Vagina (tissue), 2 donors: Measurements from ENCODE around the gene GPRASP1. TPM values are rescaled to one million over a fixed set of nuclear protein-coding genes. Genes with fewer than 3 reads are reported as not detected.
A peak's percentile ranks its signal among the peaks of the same experiment; 100 is the strongest.
"Not testable (repeated sequence)": the region's sequence is repeated elsewhere in the genome, so short reads cannot be mapped to it uniquely, and the experiment has no call there.

Source experiments
- DNase-seq, 2 donors: peaks; one replicate each; pipeline ENCODE4 v3.0.0-alpha.2; 2017; ENCODE audit errors: extremely low spot score in 2 of 2
- H3K27ac ChIP-seq: fragments of 200-600 bp; sonication (generic); one replicate; pipeline ENCODE4 v1.5.1; 2019
- H3K27me3 ChIP-seq: fragments of 200-600 bp; sonication (generic); one replicate; pipeline ENCODE4 v1.5.1; 2019
- H3K36me3 ChIP-seq, 2 donors: fragments of 200-600 bp; sonication (generic); one replicate each; pipeline ENCODE4 v1.5.1; 2017 to 2019
- H3K4me1 ChIP-seq: fragments of 200-600 bp; sonication (generic); one replicate; pipeline ENCODE4 v1.5.1; 2019
- H3K4me3 ChIP-seq, 2 donors: fragments of 200-600 bp; sonication (generic); 1 replicate in 1 of 2; 2 replicates in 1 of 2; pipeline ENCODE4 v1.5.1; 2016 to 2019
- H3K9me3 ChIP-seq: fragments of 200-600 bp; sonication (generic); one replicate; pipeline ENCODE4 v1.5.1; 2019
- POLR2A ChIP-seq, 2 donors: fragments of 450-650 bp; IDR thresholded peaks; one replicate each; pipeline ENCODE4 v1.6.1; 2017; ENCODE audit warnings: antibody characterized with exemption in 2 of 2, mild to moderate bottlenecking in 2 of 2, moderate library complexity in 2 of 2
- POLR2AphosphoS5 ChIP-seq, 2 donors: sonication (generic); formaldehyde crosslinking; IDR thresholded peaks; one replicate each; pipeline ENCODE4 v1.9.0; 2017; ENCODE audit warnings: antibody characterized with exemption in 2 of 2, mild to moderate bottlenecking in 2 of 2, low read depth in 1 of 2; ENCODE audit not compliant: insufficient read depth in 1 of 2
- intact Hi-C: fragments of 100-400 bp; cut with DNase I; formaldehyde crosslinking; loops from one replicate; pipeline ENCODE4 v1.15.1; 2023
- total RNA-seq: library from RNA; depleted of rRNA; stranded (reverse); fragments of >200 nt; gene quantifications from one replicate; pipeline ENCODE4 v1.2.3, GENCODE V29; 2016
- TF ChIP-seq, protein P1 (sequence below), 3 experiments: fragments of 450-650 bp in 2 of 3; fragments of 200-600 bp in 1 of 3; sonication (generic) in 1 of 3; IDR thresholded peaks; one replicate each; pipeline ENCODE4 v1.5.1; 2017 to 2019; ENCODE audit warnings: antibody characterized with exemption in 3 of 3, mild to moderate bottlenecking in 2 of 3, moderate library complexity in 2 of 3

GPRASP1 gene
- total RNA-seq, 1 donor from 2014 or later = 12.8 TPM

DNA sequence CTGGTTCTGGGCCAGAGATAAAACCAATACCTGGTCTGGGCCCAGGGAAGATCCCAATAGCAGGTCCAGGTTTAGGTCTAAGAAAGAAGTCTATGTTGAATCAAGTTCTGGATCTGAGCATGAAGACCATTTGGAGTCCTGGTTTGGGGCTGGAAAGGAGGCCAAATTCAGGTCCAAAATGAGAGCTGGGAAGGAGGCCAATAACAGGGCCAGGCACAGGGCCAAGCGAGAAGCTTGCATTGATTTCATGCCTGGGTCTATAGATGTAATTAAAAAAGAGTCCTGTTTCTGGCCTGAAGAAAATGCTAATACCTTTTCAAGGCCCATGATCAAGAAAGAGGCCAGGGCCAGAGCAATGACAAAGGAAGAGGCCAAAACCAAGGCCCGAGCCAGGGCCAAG, 3.4 kb downstream of the GPRASP1 start:
- DNase-seq = no peak
- Histone ChIP-seq H3K4me1 (peaks cover 9% of the 10 kb centered on the region), H3K36me3 (no peaks in the 10 kb centered on the region), H3K9me3 (no peaks in the 10 kb centered on the region), H3K27me3 (no peaks in the 10 kb centered on the region), H3K27ac (no peak overlapping the region), H3K4me3 (no peak overlapping the region)
- intact Hi-C loops = no loop called here
- no peak for TF ChIP-seq POLR2AphosphoS5 (IDR thresholded peaks at IDR 0.05; ENCODE audit: insufficient read depth in 1 of 2, low read depth in 1 of 2)

DNA sequence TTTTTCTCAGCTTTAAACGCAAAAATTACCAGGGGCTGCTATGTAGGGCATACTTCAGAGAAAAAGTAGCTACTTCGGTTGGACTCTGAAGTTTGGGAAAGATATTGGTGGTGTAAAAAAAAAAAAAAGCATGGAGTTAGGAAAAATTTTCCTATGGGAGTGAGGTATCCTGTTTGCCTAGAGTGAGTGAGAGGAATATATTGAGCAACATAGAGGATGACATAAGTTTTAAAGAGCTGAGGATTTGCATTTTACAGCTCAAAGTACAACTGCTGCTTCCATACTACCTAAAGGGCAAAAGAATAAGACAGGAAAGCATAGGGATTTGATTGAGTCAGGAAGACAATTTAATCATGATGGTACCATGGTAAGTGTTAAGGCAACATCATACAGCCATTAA, 7.3 kb downstream of the GPRASP1 start:
- intact Hi-C loops = no loop called here
- Histone ChIP-seq H3K27me3 (no peaks in the 10 kb centered on the region), H3K27ac (no peak overlapping the region), H3K36me3 (no peaks in the 10 kb centered on the region), H3K9me3 (no peaks in the 10 kb centered on the region), H3K4me3 (no peak overlapping the region), H3K4me1 (peaks cover 3% of the 10 kb centered on the region)
- TF ChIP-seq POLR2A (IDR thresholded peaks at IDR 0.05) = no peak
- no peak for TF ChIP-seq POLR2AphosphoS5 (IDR thresholded peaks at IDR 0.05; ENCODE audit: insufficient read depth in 1 of 2, low read depth in 1 of 2)
- TF ChIP-seq, protein P1, sequence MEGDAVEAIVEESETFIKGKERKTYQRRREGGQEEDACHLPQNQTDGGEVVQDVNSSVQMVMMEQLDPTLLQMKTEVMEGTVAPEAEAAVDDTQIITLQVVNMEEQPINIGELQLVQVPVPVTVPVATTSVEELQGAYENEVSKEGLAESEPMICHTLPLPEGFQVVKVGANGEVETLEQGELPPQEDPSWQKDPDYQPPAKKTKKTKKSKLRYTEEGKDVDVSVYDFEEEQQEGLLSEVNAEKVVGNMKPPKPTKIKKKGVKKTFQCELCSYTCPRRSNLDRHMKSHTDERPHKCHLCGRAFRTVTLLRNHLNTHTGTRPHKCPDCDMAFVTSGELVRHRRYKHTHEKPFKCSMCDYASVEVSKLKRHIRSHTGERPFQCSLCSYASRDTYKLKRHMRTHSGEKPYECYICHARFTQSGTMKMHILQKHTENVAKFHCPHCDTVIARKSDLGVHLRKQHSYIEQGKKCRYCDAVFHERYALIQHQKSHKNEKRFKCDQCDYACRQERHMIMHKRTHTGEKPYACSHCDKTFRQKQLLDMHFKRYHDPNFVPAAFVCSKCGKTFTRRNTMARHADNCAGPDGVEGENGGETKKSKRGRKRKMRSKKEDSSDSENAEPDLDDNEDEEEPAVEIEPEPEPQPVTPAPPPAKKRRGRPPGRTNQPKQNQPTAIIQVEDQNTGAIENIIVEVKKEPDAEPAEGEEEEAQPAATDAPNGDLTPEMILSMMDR (IDR thresholded peaks at IDR 0.05) = no peak
- no peak for DNase-seq

DNA sequence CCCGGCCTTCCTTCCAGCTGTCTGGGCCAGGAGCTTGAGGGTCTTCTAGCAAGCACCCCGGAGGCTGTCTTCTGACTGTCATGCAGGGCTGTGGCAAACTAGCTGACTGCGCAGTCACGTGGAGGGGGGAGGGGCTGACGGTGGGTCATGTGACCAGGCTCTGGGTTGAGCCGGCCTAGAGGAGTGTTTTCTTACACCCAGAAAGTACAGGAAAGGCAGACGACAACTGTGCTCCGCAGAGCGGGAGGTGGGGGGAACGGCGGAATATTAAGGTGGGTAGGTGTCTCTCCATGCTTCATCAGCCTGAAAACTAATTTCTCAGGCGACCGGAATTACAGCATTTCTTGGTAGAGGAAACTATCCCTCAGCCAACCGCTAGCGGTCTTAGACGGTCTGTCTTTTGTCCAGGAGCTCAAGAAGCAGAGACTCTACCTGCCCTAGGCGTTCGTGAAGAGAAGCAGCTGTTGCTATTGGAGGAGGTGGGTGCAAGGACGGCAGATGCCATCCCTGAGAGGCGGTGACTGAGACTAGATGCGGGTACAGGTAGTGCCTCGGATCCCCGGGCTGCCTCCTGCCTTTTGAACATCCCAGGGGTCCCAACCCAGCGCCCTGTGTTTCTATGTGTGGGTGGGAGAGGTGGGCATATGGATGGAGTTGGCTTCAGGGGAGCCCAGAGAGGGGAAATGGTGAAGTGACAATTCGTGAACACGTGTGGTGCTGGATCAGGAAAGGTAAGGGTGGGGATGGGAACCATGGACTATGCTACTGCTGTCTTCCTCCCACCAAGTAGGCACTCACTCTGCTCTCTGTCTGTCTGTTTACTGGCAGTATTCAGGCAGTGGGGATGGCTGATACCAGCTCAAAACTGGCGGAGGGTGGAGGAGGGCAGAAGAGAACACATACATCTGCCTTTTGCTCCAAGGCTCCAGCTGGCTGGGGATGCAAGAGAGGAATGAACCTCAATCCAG, 8.8 kb downstream of the GPRASP1 start:
- Histone ChIP-seq H3K4me3 (peak overlapping the region; percentile 39 to 46), H3K27ac (peak overlapping the region; percentile 57), H3K36me3 (no peaks in the 10 kb centered on the region), H3K27me3 (no peaks in the 10 kb centered on the region), H3K9me3 (no peaks in the 10 kb centered on the region), H3K4me1 (no peaks in the 10 kb centered on the region)
- no peak for DNase-seq
- intact Hi-C loops = no loop called here
- peak; percentile 83 to 84 for TF ChIP-seq POLR2AphosphoS5 (IDR thresholded peaks at IDR 0.05; ENCODE audit: insufficient read depth in 1 of 2, low read depth in 1 of 2)
- peak in 1 of 2 donors; percentile 35 for TF ChIP-seq POLR2A (IDR thresholded peaks at IDR 0.05)
- TF ChIP-seq, protein P1 (IDR thresholded peaks at IDR 0.05) = no peak

DNA sequence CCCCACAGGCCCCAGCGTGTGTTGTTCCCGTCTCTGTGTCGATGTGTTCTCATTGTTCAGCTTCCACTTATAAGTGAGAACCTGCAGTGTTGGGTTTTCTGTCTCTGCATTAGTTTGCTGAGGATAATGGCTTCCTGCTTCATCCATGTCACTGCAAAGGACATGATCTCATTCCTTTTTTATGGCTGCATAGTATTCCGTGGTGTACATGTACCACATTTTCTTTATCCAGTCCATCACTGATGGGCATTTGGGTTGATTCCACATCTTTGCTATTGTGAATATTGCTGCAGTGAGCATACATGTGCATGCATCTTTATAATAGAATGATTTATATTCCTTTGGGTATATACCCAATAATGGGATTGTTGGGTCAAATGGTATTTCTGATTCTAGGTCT, 12.5 kb downstream of the GPRASP1 start:
- DNase-seq, intact Hi-C loops, H3K4me1 ChIP-seq, H3K27me3 ChIP-seq, H3K9me3 ChIP-seq, H3K36me3 ChIP-seq, H3K27ac ChIP-seq, H3K4me3 ChIP-seq: not testable (repeated sequence)

DNA sequence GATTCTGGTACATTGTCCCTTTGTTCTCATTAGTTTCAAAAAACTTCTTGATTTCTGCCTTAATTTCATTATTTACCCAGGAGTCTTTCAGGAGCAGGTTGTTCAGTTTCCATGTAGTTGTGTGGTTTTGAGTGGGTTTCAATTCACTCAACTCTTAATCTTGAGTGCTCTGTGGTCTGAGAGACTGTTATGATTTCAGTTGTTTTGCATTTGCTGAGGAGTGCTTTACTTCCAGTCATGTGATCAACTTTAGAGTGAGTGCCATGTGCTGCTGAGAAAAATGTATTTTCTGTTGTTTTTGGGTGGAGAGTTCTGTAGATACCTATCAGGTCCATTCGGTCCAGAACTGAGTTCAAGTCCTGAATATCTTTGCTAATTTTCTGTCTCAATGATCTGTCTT, 15.8 kb downstream of the GPRASP1 start:
- intact Hi-C loops, H3K4me1 ChIP-seq, DNase-seq, H3K4me3 ChIP-seq, H3K9me3 ChIP-seq, H3K27ac ChIP-seq, H3K27me3 ChIP-seq, H3K36me3 ChIP-seq: not testable (repeated sequence)

DNA sequence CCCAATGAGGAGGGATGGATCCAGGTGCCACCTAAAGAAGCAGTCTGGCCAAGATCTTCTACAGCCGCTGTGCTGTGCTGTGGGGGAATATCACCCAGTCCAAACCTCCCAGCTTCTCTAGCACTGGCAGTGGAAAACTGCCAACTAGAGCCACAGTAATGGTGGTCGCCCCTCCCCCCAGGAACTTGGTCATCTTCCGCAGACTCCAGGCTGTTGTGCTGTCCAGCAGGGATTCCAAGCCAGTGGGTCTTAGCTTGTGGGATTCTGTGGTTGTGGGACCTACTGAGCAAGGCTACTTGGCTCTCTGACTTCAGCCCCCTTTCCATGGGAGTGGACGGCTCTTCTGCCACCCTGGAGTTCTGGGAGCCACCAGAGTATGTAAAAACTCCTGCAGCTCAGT, 18.2 kb downstream of the GPRASP1 start:
- intact Hi-C loops = no loop called here
- no peaks in the 10 kb centered on the region for H3K27me3 ChIP-seq

More for the DNA sequence above, 18.2 kb downstream of the GPRASP1 start:
- no peak for DNase-seq
- no peak overlapping the region for H3K27ac ChIP-seq
- TF ChIP-seq, protein P1 (IDR thresholded peaks at IDR 0.05) = no peak
- no peak for TF ChIP-seq POLR2AphosphoS5 (IDR thresholded peaks at IDR 0.05; ENCODE audit: insufficient read depth in 1 of 2, low read depth in 1 of 2)
- TF ChIP-seq POLR2A (IDR thresholded peaks at IDR 0.05) = no peak
- H3K36me3 ChIP-seq = no peaks in the 10 kb centered on the region
- no peak overlapping the region for H3K4me3 ChIP-seq
- peaks cover 4% of the 10 kb centered on the region for H3K9me3 ChIP-seq
- H3K4me1 ChIP-seq = no peaks in the 10 kb centered on the region
